Ecto neural progenitor cell (in vitro differentiated cells): Measurements from ENCODE around the gene SLC27A1.
"Not testable (repeated sequence)": the region's sequence is repeated elsewhere in the genome, so short reads cannot be mapped to it uniquely, and the experiment has no call there.

Source experiments
- DNase-seq: peaks from one replicate; pipeline ENCODE4 v3.0.0-alpha.2; 2018; ENCODE audit warnings: low spot score

The SLC27A1 gene

DNA sequence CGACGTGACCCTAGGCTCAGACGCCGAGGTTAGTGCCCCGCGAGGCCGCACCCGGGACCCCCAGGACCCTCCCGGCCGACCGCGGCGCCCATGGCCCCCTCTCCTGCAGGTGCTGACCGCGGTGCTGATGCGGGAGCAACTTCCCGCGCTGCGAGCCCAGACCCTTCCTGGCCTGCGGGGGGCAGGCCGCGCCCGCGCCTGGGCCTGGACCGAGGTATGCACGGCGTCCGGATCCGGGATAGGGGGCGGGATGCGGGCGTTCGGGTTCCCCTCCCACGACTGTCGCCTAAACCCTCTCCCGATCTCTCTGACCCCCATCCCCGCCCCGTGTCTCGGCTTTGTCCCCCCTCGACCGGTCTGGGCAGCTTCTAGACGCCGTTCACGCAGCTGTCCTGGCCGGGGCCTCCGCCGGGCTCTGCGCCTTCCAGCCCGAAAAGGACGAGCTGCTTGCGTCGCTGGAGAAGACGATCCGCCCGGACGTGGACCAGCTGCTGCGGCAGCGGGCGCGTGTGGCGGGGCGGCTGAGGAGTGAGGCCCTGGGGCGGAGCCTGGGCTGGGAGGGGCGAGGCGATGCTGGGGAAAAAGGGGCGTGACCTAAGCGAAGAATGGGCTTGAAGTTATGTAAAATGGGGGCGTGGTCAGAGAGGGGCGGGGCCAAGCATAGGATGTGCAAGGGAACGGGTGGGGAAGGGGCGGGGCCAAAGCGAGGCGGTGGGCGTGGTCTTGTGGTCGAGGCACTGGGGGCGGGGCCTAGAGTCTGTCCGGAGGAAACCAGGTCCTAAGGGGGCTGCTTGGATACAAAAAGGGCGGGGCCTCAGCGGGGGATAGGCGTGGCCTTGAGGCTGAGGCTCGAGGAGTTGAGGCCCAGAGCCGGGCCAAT lies 69.2 kb downstream of the SLC27A1 start:
- DNase-seq, result peak; percentile 98

GRCh38 chr19:17540174-17540573 lies 69.8 kb downstream of the SLC27A1 start:
- no peak for DNase-seq

- no peak for DNase-seq
Measured at GRCh38 chr19:17541184-17541759, 70.9 kb downstream of the SLC27A1 start.

DNA sequence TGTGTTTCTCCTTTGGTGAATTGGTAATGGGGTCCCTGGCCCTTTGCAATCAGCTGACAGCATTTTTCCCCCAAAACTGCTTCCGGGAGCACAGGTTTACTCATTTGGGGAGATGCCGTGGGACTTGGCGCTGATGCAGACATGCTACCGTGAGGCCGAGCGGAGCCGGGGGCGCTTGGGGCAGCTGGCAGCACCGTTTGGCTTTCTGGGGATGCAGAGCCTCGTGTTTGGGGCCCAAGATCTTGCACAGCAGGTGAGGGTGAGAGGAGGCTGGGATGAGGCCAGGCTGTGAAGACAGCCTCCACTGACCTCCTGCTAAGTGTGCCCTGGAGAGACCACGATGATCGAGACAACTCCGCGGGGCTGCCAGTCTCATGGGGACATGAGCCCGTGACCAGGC lies 71.7 kb downstream of the SLC27A1 start:
- DNase-seq, result no peak

- DNase-seq, result no peak
Measured at GRCh38 chr19:17542793-17543582, 72.7 kb downstream of the SLC27A1 start.

- no peak for DNase-seq
Measured at GRCh38 chr19:17543986-17544385, 73.7 kb downstream of the SLC27A1 start.

GRCh38 chr19:17544418-17544817 lies 74.1 kb downstream of the SLC27A1 start:
- no peak for DNase-seq

- DNase-seq, result no peak
Measured at GRCh38 chr19:17548145-17548544, 77.8 kb downstream of the SLC27A1 start.

DNA sequence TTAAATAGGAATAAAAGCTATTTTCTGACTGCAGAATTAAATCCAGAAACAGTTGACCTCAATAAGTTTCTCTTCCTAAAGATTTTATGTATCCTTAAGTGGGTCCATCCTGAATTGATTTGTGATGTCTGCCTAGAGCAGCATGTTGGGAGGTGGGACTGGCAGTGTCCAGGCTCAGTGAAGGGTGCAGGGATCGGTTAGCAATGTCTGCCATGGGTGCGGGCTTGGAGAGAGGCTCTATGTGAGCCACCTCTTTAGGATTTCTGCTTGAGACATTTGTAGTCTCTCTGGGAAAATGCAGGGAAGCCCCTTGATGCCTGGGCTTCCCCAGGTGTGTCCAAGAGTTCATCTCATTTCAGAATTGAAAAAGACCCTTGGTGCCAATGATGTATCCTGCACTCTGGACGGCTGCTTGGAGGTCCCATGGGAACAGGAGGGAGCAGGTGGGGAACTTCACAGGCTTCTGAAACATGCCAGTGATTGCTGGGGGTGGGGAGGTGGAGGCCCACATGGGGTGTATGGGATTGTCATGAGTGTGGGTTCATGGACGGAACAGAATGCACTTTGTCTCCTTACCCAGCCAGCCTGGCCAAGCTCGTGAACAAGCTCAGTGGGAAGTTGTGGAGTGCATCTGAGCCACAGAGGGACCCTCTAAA lies 78.9 kb downstream of the SLC27A1 start:
- no peak for DNase-seq

- no peak for DNase-seq
Measured at GRCh38 chr19:17550076-17550667, 79.8 kb downstream of the SLC27A1 start.

- not testable (repeated sequence) for DNase-seq
Measured at GRCh38 chr19:17552735-17553134, 82.4 kb downstream of the SLC27A1 start.

DNA sequence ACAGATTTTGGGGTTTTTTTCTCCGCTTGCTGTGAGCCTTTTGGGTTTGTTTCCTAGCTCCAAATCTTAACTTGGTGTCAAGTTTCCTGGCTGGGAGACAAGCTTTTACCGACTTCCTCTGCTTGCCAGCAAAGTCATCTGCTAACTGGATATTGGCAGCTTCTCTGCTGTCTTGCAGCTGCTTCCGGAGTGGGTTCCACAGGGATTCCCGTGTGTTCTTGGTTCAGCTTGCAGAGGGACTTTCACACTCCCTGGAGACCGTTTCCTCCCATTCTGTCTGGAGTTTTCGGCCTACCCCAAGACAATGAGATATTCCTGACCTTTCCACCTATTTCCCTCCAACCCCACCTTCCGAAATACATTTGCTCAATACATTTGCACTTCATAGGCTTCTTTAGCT lies 82.9 kb downstream of the SLC27A1 start:
- no peak for DNase-seq

DNA sequence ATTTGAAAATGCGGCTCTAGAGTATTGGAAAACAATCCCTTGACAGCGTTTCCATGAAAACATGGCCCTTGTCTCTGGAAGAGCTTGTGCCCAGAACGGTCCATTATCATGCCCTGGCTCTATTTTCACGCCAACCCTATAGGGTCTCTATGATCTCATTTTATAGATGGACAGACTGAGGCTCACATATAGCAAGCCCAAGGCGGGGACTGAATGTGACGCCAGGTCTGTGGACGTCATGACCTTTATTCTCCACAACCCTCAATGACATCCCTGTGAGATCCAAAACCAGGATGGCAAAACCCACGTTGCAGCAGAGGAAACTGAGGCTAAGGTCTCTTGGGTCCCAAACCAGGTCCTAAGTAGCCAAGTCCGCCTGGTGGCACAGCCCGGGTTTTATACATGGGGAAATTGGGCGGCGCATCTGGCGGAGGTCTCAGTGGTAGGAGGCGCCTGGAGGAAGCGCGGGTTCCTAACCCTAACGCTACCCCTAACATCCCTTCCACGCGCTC lies 84.7 kb downstream of the SLC27A1 start:
- DNase-seq, result no peak

DNA sequence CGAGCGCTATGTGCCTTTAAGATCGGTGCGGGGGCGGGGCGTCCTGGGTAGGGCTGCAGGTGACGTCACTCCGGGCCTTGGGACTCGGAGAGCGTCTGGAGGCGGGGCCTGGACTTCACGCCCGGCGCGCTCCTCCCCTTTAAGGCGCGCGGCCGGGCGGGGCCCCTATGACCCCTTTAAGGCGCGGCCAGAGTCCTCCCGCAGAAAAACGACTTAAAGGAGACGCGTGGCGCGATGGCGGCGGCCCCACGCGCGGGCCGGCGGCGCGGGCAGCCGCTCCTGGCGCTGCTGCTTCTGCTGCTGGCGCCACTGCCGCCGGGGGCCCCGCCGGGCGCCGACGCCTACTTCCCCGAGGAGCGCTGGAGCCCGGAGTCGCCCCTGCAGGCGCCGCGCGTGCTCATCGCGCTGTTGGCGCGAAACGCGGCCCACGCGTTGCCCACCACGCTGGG lies 85.2 kb downstream of the SLC27A1 start, which contains the start of gene COLGALT1:
Gene COLGALT1, plus strand, starts transcription at position 170 of the 449 bp plus-strand sequence. Its CDS starts 65 bp downstream, at position 235.
- DNase-seq, result peak; percentile 97
